GM10847 (cell line): ENCODE data around the gene SPP2.

Source experiments
- POLR2A ChIP-seq: IDR thresholded peaks from 2 replicates; pipeline ENCODE4 v1.6.1; 2011; ENCODE audit not compliant: insufficient read length; ENCODE audit errors: extremely low read depth

The SPP2 gene

GRCh38 chr2:234071664-234072063 lies 21.2 kb downstream of the SPP2 start:
- no peak for TF ChIP-seq POLR2A

GRCh38 chr2:234072454-234072853 lies 22.0 kb downstream of the SPP2 start:
- TF ChIP-seq POLR2A: no peak

GRCh38 chr2:234074751-234075517 lies 24.4 kb downstream of the SPP2 start:
- TF ChIP-seq POLR2A: no peak

- no peak for TF ChIP-seq POLR2A
These were observed 25.0 kb downstream of the SPP2 start for GRCh38 chr2:234075518-234075915.

GRCh38 chr2:234075947-234076346 lies 25.4 kb downstream of the SPP2 start:
- no peak for TF ChIP-seq POLR2A

- TF ChIP-seq POLR2A: no peak
These were observed 25.9 kb downstream of the SPP2 start for GRCh38 chr2:234076451-234076850.

- no peak for TF ChIP-seq POLR2A
These were observed 27.6 kb downstream of the SPP2 start for GRCh38 chr2:234078129-234078528.

- no peak for TF ChIP-seq POLR2A
These were observed 31.7 kb downstream of the SPP2 start for GRCh38 chr2:234081970-234082822.

- no peak for TF ChIP-seq POLR2A
These were observed 33.3 kb downstream of the SPP2 start for GRCh38 chr2:234083572-234084348.

GRCh38 chr2:234091432-234091879 lies 41.0 kb downstream of the SPP2 start:
- no peak for TF ChIP-seq POLR2A

- TF ChIP-seq POLR2A: no peak
These were observed 41.4 kb downstream of the SPP2 start for GRCh38 chr2:234091883-234092282.

GRCh38 chr2:234092344-234092743 lies 41.8 kb downstream of the SPP2 start:
- TF ChIP-seq POLR2A: no peak

GRCh38 chr2:234095301-234095700 lies 44.8 kb downstream of the SPP2 start:
- TF ChIP-seq POLR2A: no peak

GRCh38 chr2:234096164-234096563 lies 45.7 kb downstream of the SPP2 start:
- TF ChIP-seq POLR2A: no peak

- TF ChIP-seq POLR2A: no peak
These were observed 48.2 kb downstream of the SPP2 start for GRCh38 chr2:234098681-234099080.

GRCh38 chr2:234099266-234099665 lies 48.8 kb downstream of the SPP2 start:
- no peak for TF ChIP-seq POLR2A

- no peak for TF ChIP-seq POLR2A
These were observed 50.2 kb downstream of the SPP2 start for GRCh38 chr2:234100686-234101085.
